DMS79 (cell line): Measurements from ENCODE around the gene PADI1.
A peak's percentile ranks its signal among the peaks of the same experiment; 100 is the strongest.

Source experiments
- DNase-seq: peaks from one replicate; lab custom pipeline; 2025; lab: John Stamatoyannopoulos, UW

The PADI1 gene

GRCh38 chr1:17244821-17245740, 40.2 kb downstream of the PADI1 start:
- DNase-seq = no peak

GRCh38 chr1:17245816-17246325, 40.9 kb downstream of the PADI1 start:
- DNase-seq = no peak

- DNase-seq = no peak
Observed at GRCh38 chr1:17246971-17247370, 42.0 kb downstream of the PADI1 start.

- DNase-seq = no peak
Observed at GRCh38 chr1:17248781-17249180, 43.9 kb downstream of the PADI1 start, which contains the start of gene PADI3. PADI3 (plus strand) TSS chr1:17249098; CDS start chr1:17249138, 40 bp downstream.

- DNase-seq = peak; percentile 19
Observed at GRCh38 chr1:17250601-17251000, 45.7 kb downstream of the PADI1 start.

GRCh38 chr1:17251246-17251645, 46.3 kb downstream of the PADI1 start:
- no peak for DNase-seq

- no peak for DNase-seq
Observed at GRCh38 chr1:17251701-17252376, 46.9 kb downstream of the PADI1 start.

- no peak for DNase-seq
Observed at GRCh38 chr1:17255336-17255735, 50.4 kb downstream of the PADI1 start.

- DNase-seq = no peak
Observed at GRCh38 chr1:17258116-17258757, 53.3 kb downstream of the PADI1 start.

GRCh38 chr1:17258758-17259130, 53.8 kb downstream of the PADI1 start:
- no peak for DNase-seq

GRCh38 chr1:17259233-17259873, 54.4 kb downstream of the PADI1 start:
- no peak for DNase-seq

GRCh38 chr1:17260264-17260663, 55.3 kb downstream of the PADI1 start:
- no peak for DNase-seq

GRCh38 chr1:17260738-17261137, 55.8 kb downstream of the PADI1 start:
- DNase-seq = no peak

GRCh38 chr1:17263936-17264335, 59.0 kb downstream of the PADI1 start:
- DNase-seq = no peak

GRCh38 chr1:17264470-17264869, 59.5 kb downstream of the PADI1 start:
- DNase-seq = no peak

- no peak for DNase-seq
Observed at GRCh38 chr1:17265162-17265561, 60.2 kb downstream of the PADI1 start.

GRCh38 chr1:17265950-17266349, 61.0 kb downstream of the PADI1 start:
- no peak for DNase-seq

- no peak for DNase-seq
Observed at GRCh38 chr1:17270891-17271765, 66.2 kb downstream of the PADI1 start.

GRCh38 chr1:17272066-17272465, 67.1 kb downstream of the PADI1 start:
- DNase-seq = no peak

GRCh38 chr1:17272646-17273045, 67.7 kb downstream of the PADI1 start:
- no peak for DNase-seq

- DNase-seq = no peak
Observed at GRCh38 chr1:17273096-17273495, 68.2 kb downstream of the PADI1 start.
